VCaP (cell line): ENCODE measurements around the gene HSD17B3.

Experiments
- H3K27ac ChIP-seq: fragments of 450-650 bp; 2 replicates; pipeline ENCODE4 v1.5.1; 2017
- TF ChIP-seq, protein P1 (sequence below): fragments of 450-650 bp; conservative IDR thresholded peaks from 2 replicates; pipeline ENCODE4 v1.5.1; 2017; ENCODE audit warnings: mild to moderate bottlenecking, moderate library complexity

Gene HSD17B3

GRCh38 chr9:96270236-96270744 lies 31.7 kb downstream of the HSD17B3 start:
- no peak overlapping the region for H3K27ac ChIP-seq
- TF ChIP-seq, protein P1, sequence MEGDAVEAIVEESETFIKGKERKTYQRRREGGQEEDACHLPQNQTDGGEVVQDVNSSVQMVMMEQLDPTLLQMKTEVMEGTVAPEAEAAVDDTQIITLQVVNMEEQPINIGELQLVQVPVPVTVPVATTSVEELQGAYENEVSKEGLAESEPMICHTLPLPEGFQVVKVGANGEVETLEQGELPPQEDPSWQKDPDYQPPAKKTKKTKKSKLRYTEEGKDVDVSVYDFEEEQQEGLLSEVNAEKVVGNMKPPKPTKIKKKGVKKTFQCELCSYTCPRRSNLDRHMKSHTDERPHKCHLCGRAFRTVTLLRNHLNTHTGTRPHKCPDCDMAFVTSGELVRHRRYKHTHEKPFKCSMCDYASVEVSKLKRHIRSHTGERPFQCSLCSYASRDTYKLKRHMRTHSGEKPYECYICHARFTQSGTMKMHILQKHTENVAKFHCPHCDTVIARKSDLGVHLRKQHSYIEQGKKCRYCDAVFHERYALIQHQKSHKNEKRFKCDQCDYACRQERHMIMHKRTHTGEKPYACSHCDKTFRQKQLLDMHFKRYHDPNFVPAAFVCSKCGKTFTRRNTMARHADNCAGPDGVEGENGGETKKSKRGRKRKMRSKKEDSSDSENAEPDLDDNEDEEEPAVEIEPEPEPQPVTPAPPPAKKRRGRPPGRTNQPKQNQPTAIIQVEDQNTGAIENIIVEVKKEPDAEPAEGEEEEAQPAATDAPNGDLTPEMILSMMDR, result no peak

DNA sequence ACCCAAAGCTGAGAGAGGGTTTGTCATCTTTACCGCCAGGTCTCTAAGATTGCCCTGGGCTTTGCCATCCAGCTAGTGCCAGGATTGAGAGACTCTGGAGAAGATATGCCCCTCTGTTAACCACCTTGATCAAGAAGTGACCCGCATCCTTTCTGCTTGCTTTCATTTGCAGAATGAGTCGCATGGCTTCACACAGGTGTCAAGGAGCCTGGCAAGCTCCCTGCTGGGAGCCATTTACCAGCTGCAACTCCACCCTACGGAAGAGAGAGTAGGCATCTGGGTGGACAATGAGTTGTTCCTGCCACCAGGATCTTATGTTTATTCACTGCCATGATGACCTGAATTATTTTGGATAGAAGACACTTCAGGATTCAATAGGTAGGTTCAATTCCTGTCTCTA lies 43.0 kb downstream of the HSD17B3 start:
- TF ChIP-seq, protein P1, result no peak
- no peak overlapping the region for H3K27ac ChIP-seq

GRCh38 chr9:96256800-96257199 lies 45.2 kb downstream of the HSD17B3 start:
- TF ChIP-seq, protein P1, result no peak
- H3K27ac ChIP-seq, result no peak overlapping the region

DNA sequence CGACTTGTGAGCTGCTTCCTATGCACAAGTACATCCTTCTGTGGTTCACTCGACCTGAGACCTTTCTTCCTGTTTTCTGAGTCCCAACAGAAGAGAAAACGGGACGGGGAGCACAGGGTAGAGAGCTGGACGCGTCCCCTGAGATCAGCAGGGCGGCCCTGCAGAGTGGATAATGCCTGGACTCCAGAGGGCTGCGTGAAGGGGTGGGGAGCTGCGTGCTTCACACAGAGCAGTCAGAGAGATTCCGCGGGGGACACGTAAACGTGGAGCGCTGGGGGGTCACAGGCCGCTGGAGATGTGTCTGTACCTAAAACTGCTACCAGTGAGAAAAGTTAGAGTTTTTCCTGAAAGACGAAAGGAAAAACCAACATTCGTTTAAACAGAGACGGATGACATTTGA lies 46.3 kb downstream of the HSD17B3 start:
- TF ChIP-seq, protein P1, result no peak
- H3K27ac ChIP-seq, result no peak overlapping the region

- H3K27ac ChIP-seq, result no peak overlapping the region
- TF ChIP-seq, protein P1, result no peak
Observed at GRCh38 chr9:96253059-96253696, 48.8 kb downstream of the HSD17B3 start.

GRCh38 chr9:96251451-96251850 lies 50.5 kb downstream of the HSD17B3 start:
- TF ChIP-seq, protein P1, result no peak
- no peak overlapping the region for H3K27ac ChIP-seq

- H3K27ac ChIP-seq, result no peak overlapping the region
- TF ChIP-seq, protein P1, result no peak
Observed at GRCh38 chr9:96249746-96250145, 52.2 kb downstream of the HSD17B3 start.
